IPS-NIHi7 (cell line): ENCODE results near the gene TAGLN2.
"Not testable (repeated sequence)": the region's sequence is repeated elsewhere in the genome, so short reads cannot be mapped to it uniquely, and the experiment has no call there.

Source experiments
- DNase-seq: peaks from one replicate; pipeline ENCODE4 v3.0.0; 2012; ENCODE audit warnings: mixed read lengths; ENCODE audit errors: extremely low spot score

The TAGLN2 gene

GRCh38 chr1:159900755-159901360 is 24.4 kb downstream of the TAGLN2 start:
- no peak for DNase-seq

DNA sequence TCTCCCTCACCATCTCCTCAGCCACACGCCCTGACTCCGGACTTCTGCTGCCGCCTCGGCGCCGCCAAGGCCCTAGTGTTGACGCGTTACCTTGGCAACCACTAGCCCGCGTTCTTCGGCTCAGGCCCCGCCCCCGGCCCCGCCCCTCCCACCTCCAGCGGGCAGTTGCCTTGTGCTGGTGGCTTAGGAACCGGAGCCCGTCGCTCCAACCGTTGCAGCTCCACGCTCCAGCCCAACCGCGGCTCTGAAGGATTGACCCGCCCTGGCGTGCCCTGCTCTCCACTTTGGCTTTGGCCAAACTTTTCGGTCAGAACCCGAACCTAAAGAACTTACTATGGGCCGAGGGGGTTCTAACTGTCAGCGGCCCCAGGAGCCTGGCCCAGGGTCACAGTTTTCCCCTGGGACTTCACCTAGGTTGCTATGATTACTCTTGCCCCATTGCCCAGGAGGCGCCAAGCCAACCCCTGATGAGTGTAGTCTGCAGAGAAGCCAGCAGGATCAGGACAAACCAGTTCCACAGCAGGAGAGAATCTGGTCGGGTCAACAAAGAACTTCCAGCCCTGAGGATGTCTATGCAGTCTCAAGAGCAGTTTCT is 25.1 kb downstream of the TAGLN2 start, which contains the start of gene CFAP45:
Gene CFAP45, minus strand, starts transcription at position 80 of the 595 bp plus-strand sequence. Its CDS starts 67 bp downstream, at position 13.
- DNase-seq, result peak; percentile 97

- DNase-seq, result not testable (repeated sequence)
Observed at GRCh38 chr1:159899634-159900033, 25.7 kb downstream of the TAGLN2 start.

- DNase-seq, result no peak
Observed at GRCh38 chr1:159898527-159898926, 26.8 kb downstream of the TAGLN2 start.

GRCh38 chr1:159897962-159898361 is 27.3 kb downstream of the TAGLN2 start:
- no peak for DNase-seq

- DNase-seq, result no peak
Observed at GRCh38 chr1:159896546-159896930, 28.8 kb downstream of the TAGLN2 start.

DNA sequence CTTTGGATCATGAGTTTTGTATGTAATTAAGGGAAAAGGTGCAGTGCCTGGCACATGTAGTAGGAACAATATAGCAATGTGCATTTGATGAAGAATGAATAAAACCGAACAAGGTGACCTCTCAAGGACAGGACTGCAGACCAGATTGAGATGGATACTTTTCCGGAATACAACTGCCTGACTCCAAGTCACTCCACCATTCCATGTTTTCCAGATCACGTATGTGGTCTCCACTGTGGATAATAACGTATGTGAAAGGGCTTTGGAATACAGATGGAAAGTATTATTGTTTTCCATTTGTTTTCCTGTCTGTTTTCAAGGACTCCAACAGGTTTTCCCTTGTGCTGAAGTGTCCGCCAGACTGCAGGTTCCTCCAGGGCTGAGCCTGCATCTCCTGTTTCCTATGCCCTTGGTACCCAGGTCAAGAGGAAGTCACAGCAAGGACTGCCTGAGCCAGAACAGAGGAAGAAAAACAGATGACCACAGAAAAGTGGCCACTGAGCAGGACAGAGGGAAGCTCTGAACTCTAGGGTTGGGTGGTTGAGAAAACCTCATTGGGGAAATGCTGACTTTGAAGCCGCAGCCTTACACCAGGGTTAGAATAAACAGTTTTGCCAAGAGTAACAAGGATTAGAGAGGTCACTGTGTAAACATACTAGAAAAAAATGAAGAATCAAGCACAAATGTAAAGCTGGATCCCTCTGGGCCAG is 29.3 kb downstream of the TAGLN2 start:
- no peak for DNase-seq

DNA sequence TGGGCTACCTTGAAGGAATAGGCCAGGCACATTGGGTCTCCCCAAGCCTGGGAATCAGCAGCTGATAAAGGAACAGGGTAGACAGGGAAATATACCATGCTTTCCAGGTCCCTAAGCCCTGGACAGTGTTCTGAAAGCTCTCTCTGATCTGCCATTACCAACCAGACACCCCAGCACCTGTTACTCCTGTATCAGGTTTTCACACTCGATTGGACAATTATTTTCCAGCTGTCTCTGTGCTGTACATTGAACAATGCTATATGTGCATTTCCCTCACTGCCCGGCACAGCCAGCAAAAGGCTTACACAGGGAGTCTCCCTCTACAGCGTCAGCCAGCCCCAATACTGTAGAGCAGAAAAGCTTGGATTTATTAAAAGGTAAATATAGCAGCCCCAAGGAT is 30.0 kb downstream of the TAGLN2 start:
- no peak for DNase-seq

GRCh38 chr1:159892944-159893343 is 32.4 kb downstream of the TAGLN2 start:
- DNase-seq, result peak; percentile 28

GRCh38 chr1:159891275-159892157 is 33.8 kb downstream of the TAGLN2 start:
- DNase-seq, result peak; percentile 81

GRCh38 chr1:159890390-159890789 is 34.9 kb downstream of the TAGLN2 start:
- DNase-seq, result no peak

DNA sequence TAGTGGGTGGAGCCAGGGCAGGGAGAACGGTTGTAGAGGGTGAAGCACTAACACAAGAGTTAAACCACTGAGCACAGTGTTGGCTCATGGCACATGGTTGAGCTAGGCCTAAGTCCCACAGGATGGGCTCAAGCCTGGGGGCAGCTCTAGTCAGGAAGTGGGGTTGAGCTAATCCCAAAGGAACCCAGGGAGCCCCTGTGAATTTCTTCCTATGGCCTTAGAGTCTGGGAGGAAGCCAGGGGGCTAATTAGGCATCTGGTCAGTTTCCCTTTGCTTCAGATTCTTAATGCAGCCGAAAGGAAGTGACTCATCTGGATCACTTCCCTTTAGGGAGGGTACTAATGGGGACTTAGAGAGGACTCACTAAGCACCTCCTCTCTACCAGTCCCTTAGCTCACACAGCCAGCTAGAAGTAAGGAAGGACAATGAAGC is 35.5 kb downstream of the TAGLN2 start:
- peak; percentile 41 for DNase-seq

DNA sequence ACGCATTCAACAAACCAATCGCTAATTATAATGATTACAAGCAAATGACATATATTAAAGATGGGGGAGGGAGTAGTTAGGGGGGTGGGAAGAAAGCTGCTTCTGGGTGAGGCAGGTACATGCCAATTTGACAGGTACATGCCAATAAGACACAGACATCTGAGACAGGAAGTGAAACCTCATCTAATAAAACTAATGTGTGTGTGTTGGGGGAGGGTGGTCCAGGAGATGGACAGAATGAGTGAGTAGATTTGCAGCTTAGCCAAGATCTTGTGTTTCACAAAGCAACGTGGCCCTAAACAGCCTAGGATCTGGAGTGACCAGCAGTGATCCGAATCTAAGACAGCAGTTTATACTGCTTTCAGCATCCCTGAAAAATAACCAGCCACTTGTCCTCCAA is 36.1 kb downstream of the TAGLN2 start:
- DNase-seq, result no peak

DNA sequence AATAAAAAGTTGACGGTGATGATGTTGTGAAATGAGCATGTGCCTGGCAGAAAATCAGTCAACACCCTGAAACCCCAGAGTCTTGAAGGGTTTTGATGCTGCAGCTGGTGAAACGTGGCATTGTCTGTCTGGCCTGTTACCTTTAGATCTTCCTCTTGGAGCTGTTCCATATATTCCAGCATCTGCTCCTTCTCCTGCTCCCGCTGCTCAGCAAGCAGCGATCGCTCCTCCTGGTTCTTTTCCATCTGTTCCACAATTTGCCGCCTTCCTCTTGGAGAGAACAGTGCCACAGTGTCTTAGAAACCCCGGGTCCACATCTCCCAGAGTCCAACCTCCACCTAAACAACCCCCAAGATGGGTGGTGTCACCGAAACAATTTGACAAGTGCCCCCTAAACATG is 41.0 kb downstream of the TAGLN2 start:
- DNase-seq, result no peak

- DNase-seq, result no peak
Observed at GRCh38 chr1:159883134-159883533, 42.2 kb downstream of the TAGLN2 start.

DNA sequence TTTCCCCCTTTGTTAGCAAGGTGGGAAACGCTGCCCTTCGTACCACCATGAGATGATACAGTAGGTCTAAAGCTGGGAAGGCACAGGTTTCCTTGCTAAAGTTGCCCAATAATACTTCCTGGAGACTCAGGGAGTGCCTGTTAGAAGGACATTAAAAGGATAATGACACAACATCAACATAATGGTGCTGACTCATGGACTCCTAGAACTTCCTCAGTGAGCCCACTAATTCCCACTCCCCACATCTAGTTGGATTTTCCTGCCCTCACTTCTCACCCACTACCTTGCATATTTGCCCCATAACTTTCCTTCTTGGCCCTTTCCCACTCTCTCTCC is 42.8 kb downstream of the TAGLN2 start:
- DNase-seq, result no peak

DNA sequence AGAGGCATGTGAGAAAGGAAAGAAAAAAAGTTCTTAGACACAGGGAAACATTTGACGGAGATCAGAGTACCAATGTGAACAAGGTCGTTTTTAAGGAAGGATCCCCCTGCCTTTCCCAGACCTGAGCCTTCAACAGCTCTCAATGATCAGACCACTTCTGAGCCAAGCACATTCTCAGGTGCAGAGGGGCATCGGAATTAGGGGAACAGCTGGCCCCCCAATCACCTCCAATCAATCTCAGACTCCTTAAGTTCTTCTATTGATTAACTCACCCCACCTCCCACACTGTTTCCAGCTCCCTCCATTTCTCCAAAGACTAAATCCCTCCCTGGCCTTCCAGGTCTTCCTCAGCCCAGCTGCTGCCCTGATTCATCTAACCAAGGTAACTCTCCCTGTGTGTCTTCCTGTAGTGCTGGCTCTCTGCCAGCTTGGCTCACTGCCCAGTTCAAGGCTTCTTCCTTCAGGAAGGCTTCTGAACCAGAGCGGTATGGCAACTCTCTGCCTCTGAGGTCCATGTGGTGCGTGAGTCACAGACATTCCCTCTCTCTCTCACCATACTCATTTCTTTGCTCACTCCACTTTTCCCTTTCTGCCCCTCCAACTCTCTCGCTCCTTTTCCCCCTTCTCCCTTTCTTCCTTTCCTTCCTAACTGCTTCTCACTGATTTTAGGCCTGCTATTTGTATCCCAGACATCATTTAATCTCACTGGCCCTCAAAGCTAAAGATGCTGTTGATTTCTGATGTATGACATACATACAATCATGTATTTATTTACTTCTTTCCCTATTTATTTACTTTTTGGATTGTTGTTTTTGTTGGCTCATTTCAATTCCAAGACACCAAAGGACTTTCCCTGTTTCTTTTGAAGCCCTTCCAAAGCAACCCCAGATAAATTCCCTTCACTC is 43.4 kb downstream of the TAGLN2 start:
- no peak for DNase-seq

- DNase-seq, result no peak
Observed at GRCh38 chr1:159880430-159880829, 44.9 kb downstream of the TAGLN2 start.

DNA sequence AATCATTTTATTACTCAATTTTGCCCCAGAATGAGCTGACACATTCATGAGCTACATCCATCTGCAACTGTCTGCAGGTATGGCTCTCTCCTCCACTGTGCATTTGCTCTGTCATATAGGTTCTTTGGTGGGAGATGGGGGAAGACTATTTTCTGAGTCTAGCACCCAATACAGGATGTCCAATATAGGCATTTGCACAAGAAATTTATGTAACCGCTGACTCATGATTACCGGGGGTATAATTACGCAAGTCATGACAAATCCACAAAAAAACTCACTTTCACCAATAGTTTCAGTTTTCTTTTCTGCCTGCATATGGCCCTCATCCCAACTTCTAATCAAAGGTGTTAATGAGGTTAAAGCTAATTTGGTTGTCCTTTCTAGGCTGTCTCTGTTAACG is 45.3 kb downstream of the TAGLN2 start:
- no peak for DNase-seq

DNA sequence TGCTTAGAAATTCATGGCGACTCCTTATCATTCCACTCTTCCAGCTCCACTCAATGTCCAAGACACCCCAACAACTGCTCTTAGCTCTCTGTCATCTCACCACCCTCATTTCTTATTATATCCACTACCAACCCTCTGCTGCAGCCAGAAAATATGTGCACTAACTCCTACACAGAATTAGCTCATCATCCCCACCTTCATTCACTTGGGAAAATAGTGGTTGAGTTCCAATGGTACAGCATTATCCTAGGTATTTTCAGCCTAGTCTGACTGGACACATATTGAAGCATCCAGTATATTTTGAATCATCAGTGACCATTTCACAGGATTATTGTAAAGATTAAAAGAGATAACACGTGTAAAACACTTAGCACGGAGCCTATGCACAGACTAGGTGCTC is 46.2 kb downstream of the TAGLN2 start:
- DNase-seq, result no peak
